ENCODE measurements around the gene SCLY.

The SCLY gene

DNA sequence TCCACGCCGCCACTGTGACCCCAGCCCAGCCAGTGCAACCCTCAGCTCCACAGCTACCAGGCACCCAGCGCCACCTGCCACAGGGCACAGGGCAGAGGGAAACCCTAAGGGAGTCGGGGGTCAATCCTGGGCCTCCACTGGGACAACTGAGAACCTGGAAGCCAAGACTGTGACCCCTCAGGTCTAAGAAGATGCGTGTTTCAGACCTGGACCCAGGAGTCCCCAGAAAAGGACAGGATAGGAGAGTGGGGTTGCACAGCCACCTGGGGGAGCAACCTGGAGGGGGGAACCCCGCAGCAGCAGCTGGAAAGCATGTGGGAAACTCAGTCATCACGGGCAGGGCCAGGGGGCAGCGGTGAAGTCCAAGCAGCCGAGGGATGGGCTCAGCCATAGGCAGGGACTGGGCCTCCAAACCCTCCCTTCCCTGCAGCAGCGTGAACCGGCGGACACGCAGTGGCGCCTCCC is 43.5 kb downstream of the SCLY start:
- no peaks in the 10 kb centered on the region for H3K36me3 ChIP-seq (ENCODE audit: insufficient read depth, low read length)

DNA sequence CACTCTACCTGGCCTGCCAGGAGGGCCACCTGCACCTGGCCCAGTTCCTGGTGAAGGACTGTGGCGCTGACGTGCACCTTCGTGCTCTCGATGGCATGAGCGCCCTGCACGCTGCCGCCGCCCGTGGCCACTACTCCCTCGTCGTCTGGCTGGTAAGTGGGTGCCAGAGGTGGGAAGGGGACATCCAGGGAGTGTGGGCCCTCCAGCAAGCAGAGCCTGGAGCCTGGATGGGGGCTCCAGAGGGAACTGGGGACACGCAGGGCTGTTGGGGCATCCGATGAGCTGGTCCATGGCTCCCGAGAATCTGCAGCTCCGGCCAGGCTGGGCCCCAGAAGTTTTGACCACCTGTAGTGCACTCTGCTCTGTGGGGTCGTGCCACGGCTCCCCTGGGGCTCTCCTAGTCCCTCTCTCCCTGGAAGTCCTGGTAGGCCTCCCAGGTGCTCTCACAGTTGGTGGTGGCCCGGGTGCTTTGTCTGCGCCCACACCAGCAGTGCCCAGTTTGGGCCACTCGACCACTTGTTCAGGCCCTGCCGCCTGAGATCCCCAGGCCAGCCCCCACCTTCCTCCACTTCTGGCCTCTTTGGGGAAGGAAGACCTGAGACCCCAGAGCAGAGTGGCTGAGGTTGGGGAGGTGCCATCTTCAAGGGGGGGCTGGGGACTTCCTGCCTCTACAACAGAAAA is 44.0 kb downstream of the SCLY start:
- no peaks in the 10 kb centered on the region for H3K4me1 ChIP-seq (ENCODE audit: control insufficient read depth, insufficient read depth, low read length, unreplicated experiment)
- no peak overlapping the region for H3K27ac ChIP-seq (ENCODE audit: low read depth, low read length)
- no peak overlapping the region for H3K4me3 ChIP-seq (ENCODE audit: low read depth, low read length)
- no peaks in the 10 kb centered on the region for H3K36me3 ChIP-seq (ENCODE audit: insufficient read depth, low read length)
- H3K79me2 ChIP-seq (ENCODE audit: control insufficient read depth, insufficient read depth, low read length, unreplicated experiment), result no peaks in the 10 kb centered on the region
- H2AFZ ChIP-seq (ENCODE audit: low read length, unreplicated experiment), result no peak overlapping the region
- H3K27me3 ChIP-seq (ENCODE audit: insufficient read depth, low read length), result no peaks in the 10 kb centered on the region

More for the DNA sequence above, 43.5 kb downstream of the SCLY start:
- Histone ChIP-seq H3K4me3 (ENCODE audit: low read depth, low read length) (no peak overlapping the region), H3K4me1 (ENCODE audit: control insufficient read depth, insufficient read depth, low read length, unreplicated experiment) (no peaks in the 10 kb centered on the region), H2AFZ (ENCODE audit: low read length, unreplicated experiment) (no peak overlapping the region), H3K27ac (ENCODE audit: low read depth, low read length) (no peak overlapping the region), H3K27me3 (ENCODE audit: insufficient read depth, low read length) (no peaks in the 10 kb centered on the region), H3K79me2 (ENCODE audit: control insufficient read depth, insufficient read depth, low read length, unreplicated experiment) (no peaks in the 10 kb centered on the region)

DNA sequence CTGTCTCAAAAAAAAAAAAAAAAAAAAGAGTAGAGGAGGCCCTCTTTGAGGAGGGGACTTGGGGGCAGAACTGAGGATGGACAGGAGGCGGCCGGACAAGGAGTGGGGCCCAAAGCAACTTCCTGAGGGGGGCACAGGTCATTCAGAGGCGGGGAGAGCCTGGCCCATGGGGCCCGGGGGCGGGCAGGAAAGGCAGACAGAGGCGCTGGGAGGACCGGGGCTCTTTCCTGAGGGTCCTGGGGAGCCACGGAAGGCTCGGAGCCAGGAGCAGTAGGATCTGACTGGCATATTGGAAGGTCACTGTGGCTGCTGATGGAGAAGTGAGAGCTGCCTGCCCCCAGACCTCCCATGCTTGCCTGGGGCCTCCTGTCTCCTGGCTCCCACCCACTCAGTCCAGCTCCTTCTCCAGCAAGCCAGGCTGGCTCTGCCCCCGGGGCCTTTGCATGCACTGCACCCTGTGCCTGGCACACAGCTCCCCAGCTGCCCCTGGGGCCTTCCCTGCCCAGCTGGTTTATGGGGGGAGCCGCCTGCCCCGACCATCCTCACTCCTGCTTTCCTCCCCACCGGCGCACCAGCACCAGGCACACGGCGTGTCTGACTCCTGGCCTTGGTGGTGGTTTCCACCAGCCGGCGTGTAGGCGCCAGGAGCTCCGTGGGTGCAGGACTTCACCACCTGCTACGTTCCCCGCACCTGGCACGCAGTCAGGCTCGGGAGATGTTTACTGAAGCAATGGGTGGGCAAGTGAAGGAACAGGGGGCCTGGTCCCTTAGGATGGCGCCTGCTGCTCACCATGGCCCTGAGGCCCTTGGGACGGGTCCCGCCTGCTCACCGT is 44.9 kb downstream of the SCLY start:
- H2AFZ ChIP-seq (ENCODE audit: low read length, unreplicated experiment), result no peak overlapping the region
- no peak overlapping the region for H3K27ac ChIP-seq (ENCODE audit: low read depth, low read length)
- no peaks in the 10 kb centered on the region for H3K36me3 ChIP-seq (ENCODE audit: insufficient read depth, low read length)
- H3K79me2 ChIP-seq (ENCODE audit: control insufficient read depth, insufficient read depth, low read length, unreplicated experiment), result no peaks in the 10 kb centered on the region
- no peaks in the 10 kb centered on the region for H3K27me3 ChIP-seq (ENCODE audit: insufficient read depth, low read length)
- no peak overlapping the region for H3K4me3 ChIP-seq (ENCODE audit: low read depth, low read length)
- H3K4me1 ChIP-seq (ENCODE audit: control insufficient read depth, insufficient read depth, low read length, unreplicated experiment), result no peaks in the 10 kb centered on the region

DNA sequence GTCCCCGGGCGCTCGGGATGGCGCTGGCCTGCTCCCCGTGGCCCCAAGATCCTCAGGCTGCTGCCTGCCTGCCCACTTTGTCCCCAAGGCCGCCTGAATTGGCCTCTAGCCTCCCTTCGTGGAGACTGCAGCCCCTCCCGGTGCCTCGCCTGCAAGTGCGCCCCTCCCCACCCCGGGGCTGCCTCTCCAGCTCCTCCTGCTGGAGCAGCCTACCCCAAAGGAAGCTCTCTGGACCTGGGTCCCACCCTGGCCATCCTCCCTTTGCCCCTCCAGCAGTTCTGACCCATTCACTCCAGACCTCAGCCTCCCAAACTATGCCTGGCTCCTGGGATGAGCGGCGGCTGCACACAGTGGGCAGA is 45.5 kb downstream of the SCLY start:
- H3K79me2 ChIP-seq (ENCODE audit: control insufficient read depth, insufficient read depth, low read length, unreplicated experiment), result no peaks in the 10 kb centered on the region
- H3K27ac ChIP-seq (ENCODE audit: low read depth, low read length), result no peak overlapping the region
- no peaks in the 10 kb centered on the region for H3K36me3 ChIP-seq (ENCODE audit: insufficient read depth, low read length)
- H3K27me3 ChIP-seq (ENCODE audit: insufficient read depth, low read length), result no peaks in the 10 kb centered on the region
- no peaks in the 10 kb centered on the region for H3K4me1 ChIP-seq (ENCODE audit: control insufficient read depth, insufficient read depth, low read length, unreplicated experiment)
- H3K4me3 ChIP-seq (ENCODE audit: low read depth, low read length), result no peak overlapping the region
- no peak overlapping the region for H2AFZ ChIP-seq (ENCODE audit: low read length, unreplicated experiment)

DNA sequence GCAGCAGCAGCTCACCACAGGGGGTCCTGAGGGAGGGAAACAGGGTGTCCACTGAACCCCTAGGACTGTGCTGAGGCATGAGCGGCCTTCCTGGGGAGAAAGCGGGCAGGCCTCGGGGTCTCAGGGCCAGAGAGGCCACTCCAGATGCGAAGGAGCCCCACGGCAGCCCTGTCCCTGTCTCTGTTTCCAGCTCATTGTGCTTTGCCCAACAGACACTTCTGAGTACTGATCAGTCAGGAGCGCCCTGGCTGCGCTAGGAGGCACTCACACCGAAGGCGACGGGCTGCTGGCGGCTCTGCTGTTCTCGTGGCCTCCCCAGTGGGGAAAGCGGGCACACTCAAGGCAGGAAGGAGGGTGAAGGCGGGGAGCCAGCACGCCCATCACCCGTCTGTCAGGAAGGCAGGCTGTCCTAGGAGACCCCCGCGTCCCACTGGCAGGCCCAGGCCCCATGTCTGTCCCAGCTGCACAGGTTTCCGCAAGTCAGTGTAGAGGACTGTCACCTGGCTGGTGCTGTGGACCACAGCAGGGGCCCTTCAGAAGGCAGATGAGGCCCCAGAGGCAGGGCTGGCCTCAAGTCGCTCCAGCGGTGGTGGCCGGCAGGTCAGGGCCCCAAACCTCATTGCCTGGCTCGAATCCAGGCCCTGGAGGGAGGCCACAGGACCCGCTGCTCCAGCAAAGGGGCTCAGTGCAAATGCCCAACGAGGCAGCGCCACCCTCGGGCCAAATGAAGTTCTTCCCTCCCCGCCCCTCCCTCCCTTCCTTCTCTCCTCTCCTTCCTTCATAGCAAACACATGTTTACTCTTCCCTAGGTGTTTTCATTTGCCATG is 46.1 kb downstream of the SCLY start:
- Histone ChIP-seq H3K27me3 (ENCODE audit: insufficient read depth, low read length) (no peaks in the 10 kb centered on the region), H3K79me2 (ENCODE audit: control insufficient read depth, insufficient read depth, low read length, unreplicated experiment) (no peaks in the 10 kb centered on the region), H3K27ac (ENCODE audit: low read depth, low read length) (no peak overlapping the region), H3K36me3 (ENCODE audit: insufficient read depth, low read length) (no peaks in the 10 kb centered on the region), H3K4me1 (ENCODE audit: control insufficient read depth, insufficient read depth, low read length, unreplicated experiment) (no peaks in the 10 kb centered on the region), H2AFZ (ENCODE audit: low read length, unreplicated experiment) (no peak overlapping the region), H3K4me3 (ENCODE audit: low read depth, low read length) (no peak overlapping the region)

DNA sequence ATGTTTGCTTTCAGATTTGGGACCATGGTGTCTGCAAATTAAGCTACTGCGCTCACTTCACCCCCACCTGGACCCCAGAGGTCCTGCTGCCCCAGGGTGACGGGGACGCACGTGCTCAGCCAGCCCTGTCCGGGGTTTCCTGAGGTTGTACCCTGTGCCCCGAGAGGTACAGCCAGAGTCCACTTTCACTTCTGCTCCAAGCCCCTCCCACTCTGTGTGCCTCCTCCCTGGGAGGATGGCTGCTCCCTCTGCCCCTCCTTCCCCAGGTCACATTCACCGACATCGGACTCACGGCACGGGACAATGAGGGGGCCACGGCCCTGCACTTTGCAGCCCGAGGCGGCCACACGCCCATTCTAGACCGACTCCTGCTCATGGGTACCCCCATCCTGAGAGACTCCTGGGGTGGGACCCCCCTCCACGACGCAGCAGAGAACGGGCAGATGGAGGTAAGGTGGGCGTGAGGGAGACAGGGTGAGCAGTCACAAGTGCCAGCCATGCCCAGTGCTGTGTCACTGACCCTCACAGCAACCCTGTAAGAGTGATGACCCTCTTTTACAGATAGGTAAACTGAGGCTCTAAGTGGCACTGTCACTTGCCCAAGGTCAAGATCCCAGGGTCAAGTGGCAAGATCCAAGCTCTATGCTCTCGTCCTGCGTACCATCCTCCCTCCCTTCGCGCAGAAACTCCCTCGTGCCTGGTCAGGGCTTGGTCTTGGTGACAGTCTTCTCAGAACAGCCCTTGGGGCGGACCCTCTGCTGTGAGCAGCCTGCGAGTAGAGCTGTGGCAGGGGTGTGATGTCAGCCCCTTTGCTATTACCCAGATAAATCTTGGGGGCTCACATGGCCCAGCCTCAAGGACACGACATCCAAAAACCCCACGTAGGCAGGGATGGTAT is 47.0 kb downstream of the SCLY start:
- no peaks in the 10 kb centered on the region for H3K27me3 ChIP-seq (ENCODE audit: insufficient read depth, low read length)
- H3K4me1 ChIP-seq (ENCODE audit: control insufficient read depth, insufficient read depth, low read length, unreplicated experiment), result no peaks in the 10 kb centered on the region
- H3K36me3 ChIP-seq (ENCODE audit: insufficient read depth, low read length), result no peaks in the 10 kb centered on the region
- no peak overlapping the region for H2AFZ ChIP-seq (ENCODE audit: low read length, unreplicated experiment)
- no peaks in the 10 kb centered on the region for H3K79me2 ChIP-seq (ENCODE audit: control insufficient read depth, insufficient read depth, low read length, unreplicated experiment)
- H3K4me3 ChIP-seq (ENCODE audit: low read depth, low read length), result no peak overlapping the region
- no peak overlapping the region for H3K27ac ChIP-seq (ENCODE audit: low read depth, low read length)

DNA sequence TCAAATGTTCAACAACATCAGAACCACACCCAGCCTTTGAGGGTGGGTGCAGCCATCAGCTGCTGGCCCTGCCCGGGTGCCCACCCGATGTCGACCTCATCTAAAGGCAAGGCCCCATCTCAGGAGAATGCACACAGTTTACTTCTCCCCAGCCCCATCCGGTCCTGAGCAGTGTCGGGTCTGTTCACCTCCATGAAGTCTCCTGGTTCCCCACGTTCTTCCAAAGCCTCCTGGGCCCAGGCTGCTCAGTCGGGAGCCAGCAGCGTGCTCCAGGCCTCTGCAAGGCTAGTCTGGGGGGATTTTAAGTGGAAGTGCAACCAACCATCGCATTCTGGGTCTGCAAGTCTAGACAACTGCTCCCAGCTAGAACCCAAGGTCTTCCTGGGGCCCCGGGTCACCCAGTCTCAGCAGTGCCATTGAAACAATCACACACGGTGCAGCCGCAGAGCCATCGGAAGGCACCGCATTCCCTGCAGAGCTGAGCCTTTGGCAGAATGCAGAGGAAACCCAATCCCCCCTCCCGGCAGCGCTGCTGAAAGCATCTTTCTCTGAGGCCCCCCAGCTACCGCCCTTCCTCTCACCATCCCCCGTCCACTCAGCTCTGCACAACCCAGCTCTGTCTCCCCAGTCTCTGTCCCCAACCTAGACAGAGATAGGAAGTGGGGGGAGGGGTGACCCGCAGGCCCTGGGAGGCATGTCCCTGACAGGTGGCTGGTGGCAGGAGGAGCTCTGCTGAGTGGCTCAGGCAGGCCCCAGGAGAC is 47.8 kb downstream of the SCLY start:
- Histone ChIP-seq H3K4me1 (ENCODE audit: control insufficient read depth, insufficient read depth, low read length, unreplicated experiment) (no peaks in the 10 kb centered on the region), H2AFZ (ENCODE audit: low read length, unreplicated experiment) (no peak overlapping the region), H3K27ac (ENCODE audit: low read depth, low read length) (no peak overlapping the region), H3K4me3 (ENCODE audit: low read depth, low read length) (no peak overlapping the region), H3K27me3 (ENCODE audit: insufficient read depth, low read length) (no peaks in the 10 kb centered on the region), H3K79me2 (ENCODE audit: control insufficient read depth, insufficient read depth, low read length, unreplicated experiment) (no peaks in the 10 kb centered on the region), H3K36me3 (ENCODE audit: insufficient read depth, low read length) (no peaks in the 10 kb centered on the region)

DNA sequence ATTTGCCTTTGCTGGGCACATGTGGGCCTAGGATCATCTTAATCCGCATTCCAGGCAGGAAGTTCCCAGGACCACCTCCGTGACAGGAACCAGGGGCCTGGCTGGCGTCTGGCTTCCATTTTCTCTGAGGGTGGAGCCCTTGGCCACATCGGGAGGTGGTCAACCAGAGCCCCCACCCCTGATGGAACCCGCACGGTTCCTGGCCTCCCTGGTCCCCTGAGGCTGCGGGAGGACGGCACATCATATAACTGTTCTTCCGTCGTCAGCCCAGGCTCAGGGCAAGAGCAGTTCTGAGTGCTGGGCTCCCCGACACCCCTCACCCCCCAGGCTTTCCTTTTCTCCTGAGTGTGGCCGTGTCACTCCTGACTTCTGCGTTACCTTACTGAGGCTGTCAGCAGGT is 52.8 kb downstream of the SCLY start:
- H3K4me1 ChIP-seq (ENCODE audit: control insufficient read depth, insufficient read depth, low read length, unreplicated experiment), result no peaks in the 10 kb centered on the region
- no peak overlapping the region for H3K27ac ChIP-seq (ENCODE audit: low read depth, low read length)
- no peaks in the 10 kb centered on the region for H3K36me3 ChIP-seq (ENCODE audit: insufficient read depth, low read length)
- H3K27me3 ChIP-seq (ENCODE audit: insufficient read depth, low read length), result peaks cover 14% of the 10 kb centered on the region
- H2AFZ ChIP-seq (ENCODE audit: low read length, unreplicated experiment), result no peak overlapping the region
- H3K79me2 ChIP-seq (ENCODE audit: control insufficient read depth, insufficient read depth, low read length, unreplicated experiment), result no peaks in the 10 kb centered on the region
- H3K4me3 ChIP-seq (ENCODE audit: low read depth, low read length), result no peak overlapping the region

DNA sequence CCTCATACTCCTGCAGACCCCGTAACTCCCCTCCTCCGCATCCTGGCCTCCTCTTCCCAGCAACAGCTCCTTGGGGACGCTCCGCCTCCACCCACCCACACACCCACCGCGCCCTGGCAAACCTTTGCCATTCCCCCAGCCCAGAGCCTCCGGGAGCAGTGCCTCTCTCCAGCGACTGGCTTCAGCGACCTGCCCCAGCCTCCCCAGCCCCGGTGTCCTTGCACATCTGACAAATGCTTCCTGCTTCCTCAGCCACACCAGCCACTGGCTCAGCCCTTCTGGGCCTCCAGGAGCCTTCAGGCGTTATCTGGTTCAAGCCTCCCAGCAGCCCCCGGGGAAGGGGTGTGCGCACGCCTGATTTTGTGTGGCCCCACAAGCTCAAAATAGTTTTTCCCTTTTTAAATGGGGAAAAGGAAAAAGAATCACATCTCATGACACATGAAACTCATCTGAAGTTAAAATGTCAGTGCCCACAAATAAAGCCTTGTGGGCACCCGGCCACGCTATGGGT is 53.6 kb downstream of the SCLY start:
- H3K4me3 ChIP-seq (ENCODE audit: low read depth, low read length), result no peak overlapping the region
- H3K79me2 ChIP-seq (ENCODE audit: control insufficient read depth, insufficient read depth, low read length, unreplicated experiment), result no peaks in the 10 kb centered on the region
- peaks cover 21% of the 10 kb centered on the region for H3K27me3 ChIP-seq (ENCODE audit: insufficient read depth, low read length)
- no peak overlapping the region for H2AFZ ChIP-seq (ENCODE audit: low read length, unreplicated experiment)
- H3K36me3 ChIP-seq (ENCODE audit: insufficient read depth, low read length), result no peaks in the 10 kb centered on the region
- H3K27ac ChIP-seq (ENCODE audit: low read depth, low read length), result no peak overlapping the region
- H3K4me1 ChIP-seq (ENCODE audit: control insufficient read depth, insufficient read depth, low read length, unreplicated experiment), result no peaks in the 10 kb centered on the region
